CD4-positive, alpha-beta T cell treated with Interleukin-6 for 4 hours (primary cell): ENCODE measurements around the gene CSRP2.

Source experiments
- DNase-seq: peaks from one replicate; pipeline ENCODE4 v3.0.0-alpha.2; 2020; ENCODE audit warnings: mixed read lengths

CSRP2 gene

GRCh38 chr12:76890151-76891143, 11.6 kb upstream of the CSRP2 start:
- peak; percentile 55 for DNase-seq

GRCh38 chr12:76888775-76889174, 10.0 kb upstream of the CSRP2 start:
- no peak for DNase-seq

GRCh38 chr12:76883811-76884210, 5.0 kb upstream of the CSRP2 start:
- no peak for DNase-seq

GRCh38 chr12:76883151-76883550, 4.3 kb upstream of the CSRP2 start:
- no peak for DNase-seq

DNA sequence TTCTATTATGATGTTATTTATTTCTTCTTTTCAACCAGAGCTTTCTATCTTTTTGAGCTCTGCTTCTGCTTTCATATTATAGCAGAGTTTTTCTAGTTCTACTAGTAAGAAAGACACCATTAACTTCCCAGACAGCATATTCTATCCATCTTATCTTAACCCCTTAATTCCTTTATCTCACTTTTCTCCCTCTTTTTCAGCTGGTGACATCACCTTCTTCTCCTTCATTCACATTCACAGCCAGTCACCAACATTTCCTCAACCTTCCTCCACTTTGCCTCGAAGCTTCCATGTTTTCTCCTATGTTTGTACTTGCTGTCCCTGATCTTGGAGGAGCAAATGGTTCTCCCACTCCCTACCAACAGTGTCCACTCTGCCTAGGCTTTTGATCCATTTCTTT, 3.5 kb upstream of the CSRP2 start:
- no peak for DNase-seq

GRCh38 chr12:76881142-76881541, 2.3 kb upstream of the CSRP2 start:
- DNase-seq = no peak

DNA sequence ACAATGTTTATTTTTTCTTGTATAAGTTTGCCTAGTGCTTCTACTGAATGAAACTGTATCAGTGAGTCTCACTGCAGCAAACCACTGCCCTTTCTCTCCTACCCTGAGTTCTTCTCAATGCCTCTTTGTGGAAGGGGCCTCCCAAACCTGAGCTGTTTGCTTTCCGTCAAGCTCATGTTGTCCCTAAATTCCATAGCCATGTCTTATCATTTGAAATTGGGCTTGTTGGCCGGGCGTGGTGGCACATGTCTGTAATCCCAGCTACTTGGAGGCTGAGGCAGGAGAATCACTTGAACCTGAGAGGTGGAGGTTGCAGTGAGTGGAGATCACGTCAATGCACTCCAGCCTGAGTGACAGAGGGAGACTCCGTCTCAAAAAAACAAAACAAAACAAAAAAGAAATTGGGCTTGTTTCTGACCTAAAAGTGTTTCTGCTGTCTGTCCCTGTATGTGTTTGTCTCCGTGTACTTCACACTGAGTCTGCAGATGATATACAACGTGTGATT, 1.8 kb upstream of the CSRP2 start:
- no peak for DNase-seq

DNA sequence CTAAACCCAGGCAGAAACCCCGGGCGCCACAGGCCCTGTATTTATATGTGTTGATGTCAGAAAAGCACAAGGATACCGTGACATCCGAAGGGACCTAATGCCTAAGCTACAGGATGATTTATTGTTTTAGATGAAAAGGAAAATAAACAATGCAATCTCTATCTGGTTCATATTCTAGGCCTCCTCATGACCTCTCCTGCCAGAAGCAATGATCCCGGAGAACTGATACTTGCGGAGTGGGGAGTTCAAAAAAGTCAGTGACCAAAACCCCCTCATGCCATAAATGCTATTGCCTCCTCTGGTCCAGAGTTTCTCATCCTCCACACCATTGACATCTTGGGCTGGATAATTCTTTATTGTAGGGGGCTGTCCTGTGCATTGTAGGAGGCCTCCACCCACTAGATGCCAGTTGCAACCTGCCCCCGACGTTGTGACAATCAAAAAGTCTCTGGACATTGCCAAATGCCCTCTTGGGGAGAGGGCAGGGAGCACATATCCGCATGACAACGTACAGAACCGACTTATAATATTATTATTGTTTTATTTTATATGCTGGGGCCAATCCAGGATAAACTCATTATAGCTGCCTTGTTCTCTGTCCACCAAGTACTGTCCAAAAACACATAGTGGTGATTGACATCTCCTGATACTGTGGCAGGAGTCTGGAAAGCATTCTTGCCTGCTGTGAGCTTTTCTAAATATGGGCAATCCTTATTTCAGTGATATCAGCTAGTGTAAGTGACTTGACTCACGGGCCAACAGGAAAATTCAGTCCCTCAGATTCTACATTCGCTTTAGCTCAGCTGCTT, 1.1 kb upstream of the CSRP2 start:
- peak; percentile 4 for DNase-seq

GRCh38 chr12:76878099-76878898, 520 bp downstream of the CSRP2 start:
- DNase-seq = peak; percentile 4

GRCh38 chr12:76876696-76877229, 2.1 kb downstream of the CSRP2 start:
- DNase-seq = no peak

DNA sequence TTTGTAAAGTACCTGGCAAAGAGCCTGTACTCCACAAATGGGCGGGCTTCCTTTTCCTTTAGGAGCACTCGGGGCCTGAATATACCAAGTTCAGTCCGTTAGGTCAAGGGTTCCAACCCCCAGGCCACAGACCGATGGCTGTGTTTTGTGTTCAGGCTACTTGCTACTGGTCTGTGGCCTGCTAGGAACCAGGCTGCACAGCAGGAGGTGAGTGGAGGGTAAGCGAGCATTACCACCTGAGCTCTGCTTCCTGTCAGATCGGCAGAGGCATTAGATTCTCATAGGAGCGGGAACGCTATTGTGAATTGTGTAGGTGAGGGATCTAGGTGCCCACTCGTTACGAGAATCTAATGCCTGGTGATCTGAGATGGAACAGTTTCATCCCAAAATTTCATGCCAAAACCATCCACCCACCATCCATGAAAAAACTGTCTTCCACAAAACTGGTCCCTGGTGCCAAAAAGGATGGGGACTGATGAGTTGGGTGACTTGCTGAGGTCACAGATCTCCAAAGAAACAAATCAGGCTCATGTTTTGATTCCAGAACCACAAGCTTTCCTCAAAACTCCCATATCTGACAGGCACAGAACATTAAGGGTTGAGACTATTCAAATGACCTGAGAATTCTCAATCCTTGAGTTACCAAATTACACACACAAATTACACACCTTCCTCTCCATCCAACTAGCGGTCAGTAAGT, 4.2 kb downstream of the CSRP2 start:
- DNase-seq = no peak

DNA sequence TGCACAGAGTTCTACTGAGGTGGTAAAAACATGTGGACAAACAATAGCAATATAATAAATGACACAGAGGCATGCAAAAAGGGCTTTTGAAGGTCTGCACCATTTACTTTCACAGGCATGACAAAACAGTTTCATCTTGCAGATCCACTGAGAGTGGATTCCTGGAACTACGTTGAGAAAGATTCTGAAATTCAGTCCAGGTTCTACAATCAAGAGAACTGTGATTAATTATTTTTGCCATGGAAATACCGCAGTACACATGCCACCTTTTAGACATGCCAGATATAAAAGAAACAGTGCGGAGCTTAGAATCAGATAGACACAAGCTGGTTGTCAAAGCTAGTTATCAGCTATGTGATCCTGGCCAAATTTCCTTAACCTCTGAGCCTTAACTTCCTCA, 4.8 kb downstream of the CSRP2 start:
- no peak for DNase-seq

- DNase-seq = no peak
Measured at GRCh38 chr12:76872415-76872814, 6.4 kb downstream of the CSRP2 start.

DNA sequence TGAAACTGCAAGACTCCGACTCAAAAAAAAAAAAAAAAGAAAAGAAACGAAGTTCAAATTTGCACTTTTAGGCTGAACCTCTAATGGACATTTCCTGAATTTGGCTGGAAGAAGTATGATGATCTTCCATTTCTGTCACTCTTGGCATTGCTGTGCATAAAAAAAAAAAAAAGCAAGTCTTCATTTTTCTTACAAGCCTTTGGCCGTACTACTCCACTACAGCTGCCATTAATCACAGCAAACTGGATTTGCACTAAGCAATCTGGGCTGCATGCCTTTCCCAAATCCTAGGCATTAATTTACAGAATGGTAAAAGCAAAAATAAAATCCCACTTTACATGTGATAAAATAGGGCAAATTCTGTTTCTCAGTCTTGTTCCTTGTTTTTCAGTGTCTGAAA, 7.1 kb downstream of the CSRP2 start:
- DNase-seq = no peak

DNA sequence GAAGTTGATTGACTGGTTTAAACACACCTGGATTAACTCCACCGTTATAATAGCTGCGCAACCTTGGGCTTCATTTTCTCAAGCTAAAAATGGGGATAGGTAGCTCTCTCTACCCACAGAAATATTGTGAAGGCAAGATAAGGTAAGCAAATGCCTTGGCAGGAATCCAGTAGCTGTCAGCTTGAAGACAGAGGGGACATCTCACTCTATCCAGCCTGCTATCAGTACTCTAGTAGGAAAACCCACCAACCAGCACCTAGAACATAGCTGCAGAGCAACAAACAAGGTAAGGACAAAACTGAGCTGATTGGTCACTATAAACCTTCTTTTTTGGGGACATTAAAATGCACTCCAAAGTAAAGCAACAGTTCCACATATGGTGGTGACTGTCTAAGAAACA, 7.7 kb downstream of the CSRP2 start:
- no peak for DNase-seq

DNA sequence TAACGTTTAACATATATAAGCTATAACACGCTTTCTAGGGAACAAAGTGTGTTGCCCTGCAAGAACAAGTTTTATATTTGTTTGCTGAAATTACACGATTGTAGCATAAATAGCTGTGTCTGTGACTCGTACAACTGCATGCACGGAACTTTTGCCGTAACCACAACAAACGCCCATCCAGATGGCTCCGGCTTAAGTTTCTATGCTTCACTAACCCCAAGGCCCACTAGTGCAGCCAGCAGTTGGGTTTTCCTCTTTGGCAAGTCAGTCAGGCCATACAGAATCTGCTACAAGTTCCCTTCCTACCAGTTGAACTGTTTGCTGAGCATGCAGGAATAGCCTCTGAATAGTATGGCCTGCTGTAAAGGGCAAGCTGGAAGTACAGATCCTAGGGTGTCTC, 12.1 kb downstream of the CSRP2 start:
- DNase-seq = no peak

DNA sequence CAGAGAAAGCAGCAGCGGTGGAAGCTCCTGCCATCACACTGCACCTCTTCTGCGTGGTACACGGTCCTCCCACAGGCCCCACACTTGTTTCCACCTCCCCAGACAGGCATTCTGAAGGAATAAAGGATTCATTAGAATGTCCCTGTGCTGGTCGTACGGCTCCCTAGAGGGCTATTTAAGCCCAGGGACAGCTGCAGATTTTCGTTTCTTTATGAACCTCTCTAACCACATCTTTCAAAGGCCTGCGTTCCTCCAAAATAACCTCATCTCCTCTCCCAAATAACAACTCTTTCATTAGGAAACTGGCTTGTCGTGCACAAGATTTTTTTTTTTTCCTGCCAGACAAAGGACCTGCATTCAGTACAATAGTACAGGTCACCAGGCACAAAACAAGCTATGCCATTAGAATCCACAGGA, 12.7 kb downstream of the CSRP2 start:
- DNase-seq = no peak

DNA sequence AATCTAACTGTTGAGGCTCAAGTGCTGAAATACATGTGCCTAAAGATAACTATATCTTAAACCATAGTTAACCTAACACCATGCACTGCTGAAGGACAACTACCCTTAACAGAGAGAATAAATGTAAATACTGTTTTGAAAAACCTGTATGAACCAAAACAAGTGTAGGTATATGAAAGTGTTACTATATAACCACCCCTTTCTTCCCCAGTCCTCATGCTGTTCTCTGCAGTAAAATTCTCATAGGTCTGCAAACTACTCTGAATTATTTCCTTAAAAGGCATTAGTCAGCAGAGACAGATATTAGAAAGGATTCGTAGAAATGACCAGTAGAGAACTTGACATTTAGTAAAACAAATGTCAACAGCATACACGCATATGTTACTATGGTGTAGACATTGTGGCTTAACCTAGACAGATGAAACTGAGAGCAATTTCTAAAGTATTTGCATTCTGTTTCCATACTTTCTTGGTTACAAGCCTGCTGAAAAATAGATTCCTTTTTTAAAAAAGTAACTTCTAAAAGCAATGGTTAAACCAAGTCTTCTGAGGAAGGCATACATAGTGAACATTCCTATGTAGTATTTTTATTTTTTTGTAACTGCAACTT, 13.9 kb downstream of the CSRP2 start:
- no peak for DNase-seq

GRCh38 chr12:76863837-76864236, 15.0 kb downstream of the CSRP2 start:
- DNase-seq = no peak

GRCh38 chr12:76863005-76863670, 15.7 kb downstream of the CSRP2 start:
- no peak for DNase-seq

DNA sequence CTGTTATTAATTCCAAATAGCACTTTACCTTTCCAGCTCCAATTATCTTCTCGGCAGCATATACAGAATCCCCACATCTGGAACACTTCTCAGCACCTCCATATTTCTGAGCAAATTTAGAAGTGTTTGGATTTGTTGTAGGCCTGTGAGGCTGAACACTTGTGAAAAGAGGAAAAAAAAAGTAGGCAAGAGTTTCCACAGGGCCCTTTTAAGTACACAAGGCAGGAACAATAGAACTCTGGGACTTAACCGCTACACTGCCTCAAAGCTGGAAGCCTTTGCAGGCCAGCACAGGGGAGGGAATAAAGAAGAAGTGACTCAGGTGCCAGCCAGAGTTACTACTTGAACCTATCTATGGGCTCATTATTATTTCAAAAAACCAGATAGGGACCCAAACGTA, 18.6 kb downstream of the CSRP2 start:
- DNase-seq = no peak
